HepG2 (cell line): Measurements from ENCODE around the gene IVD. TPM values are rescaled to one million over a fixed set of nuclear protein-coding genes. Genes with fewer than 3 reads are reported as not detected.

Source experiments
- ATAC-seq: fragments of 200-7000 bp; cut with Tn5 transposase; 3 replicates; pipeline ENCODE4 v1.9.1; 2020; ENCODE audit warnings: mild to moderate bottlenecking, moderate library complexity
- BruUV-seq: library from RNA; stranded (reverse); fragments of 400-500 nt; replicated peaks from 2 replicates; lab custom pipeline; 2021; lab: Mats Ljungman, UMichigan
- CTCF ChIA-PET: fragments of 300-600 bp; formaldehyde crosslinking; extraction: SDS; loops from one replicate; lab custom pipeline; 2021; ENCODE audit warnings: low total read pairs, inconsistent platforms, low intra/inter-chr PET ratio; lab: Yijun Ruan, JAX
- POLR2A ChIA-PET: fragments of 350-600 bp; sonication (Branson Sonifier 250); formaldehyde crosslinking; loops from one replicate; lab custom pipeline; 2020; ENCODE audit warnings: antibody characterized with exemption, inconsistent platforms; lab: Yijun Ruan, JAX
- DNase-seq: peaks from one replicate; pipeline ENCODE4 v3.0.0-alpha.2; 2015; ENCODE audit warnings: low spot score
- FAIRE-seq: peaks from 3 replicates; lab custom pipeline; 2011; peaks lifted over from hg19 to GRCh38; lab: Jason Lieb, UNC
- H2AFZ ChIP-seq: one replicate; pipeline ENCODE4 v1.6.1; 2011; ENCODE audit warnings: low read length, inconsistent platforms
- H3K27ac ChIP-seq: fragments of 300-600 bp; 3 replicates; pipeline ENCODE4 v1.8.0; 2011; ENCODE audit warnings: mixed run types, mild to moderate bottlenecking, mixed read lengths, low read length, inconsistent platforms; ENCODE audit not compliant: insufficient read depth; ENCODE audit errors: extremely low read length
- H3K27me3 ChIP-seq, 2 experiments: fragments of 200-600 bp in 1 of 2; 2 replicates in 1 of 2; 3 replicates in 1 of 2; pipeline versions ENCODE4 v1.6.0 to v1.8.0; 2011; ENCODE audit warnings: low read length in 2 of 2, mild to moderate bottlenecking in 2 of 2, moderate library complexity in 2 of 2, inconsistent platforms in 1 of 2; ENCODE audit not compliant: insufficient read depth in 2 of 2, control insufficient read depth in 1 of 2
- H3K36me3 ChIP-seq, 2 experiments: fragments of 200-600 bp in 1 of 2; replicated peaks in 1 of 2; 2 replicates in 1 of 2; 3 replicates in 1 of 2; pipeline versions ENCODE4 v1.5.1 to v1.8.0; 2011; ENCODE audit warnings: low read length in 2 of 2, inconsistent platforms in 1 of 2; ENCODE audit not compliant: insufficient read depth in 2 of 2, control insufficient read depth in 1 of 2
- H3K4me1 ChIP-seq: 2 replicates; pipeline ENCODE4 v1.5.1; 2012; ENCODE audit warnings: low read length, inconsistent platforms; ENCODE audit not compliant: insufficient read depth
- H3K4me2 ChIP-seq: 2 replicates; pipeline ENCODE4 v1.6.0; 2011; ENCODE audit warnings: low read depth, low read length, inconsistent platforms
- H3K4me3 ChIP-seq, 3 experiments: fragments of 200-600 bp in 1 of 3; sonication (generic), shearing (Covaris generic) in 1 of 3; replicated peaks in 1 of 3; 2 replicates each; pipeline ENCODE4 v1.5.1; 2011 to 2016; ENCODE audit warnings: low read length in 3 of 3, inconsistent platforms in 2 of 3, low read depth in 2 of 3, mild to moderate bottlenecking in 2 of 3, control low read depth in 1 of 3, mixed read lengths in 1 of 3; ENCODE audit not compliant: insufficient read depth in 1 of 3
- H3K79me2 ChIP-seq: one replicate; pipeline ENCODE4 v1.6.1; 2011; ENCODE audit warnings: low read length, inconsistent platforms; ENCODE audit not compliant: insufficient read depth
- H3K9ac ChIP-seq: 2 replicates; pipeline ENCODE4 v1.6.0; 2011; ENCODE audit warnings: mild to moderate bottlenecking, low read depth, low read length, inconsistent platforms; ENCODE audit not compliant: insufficient read depth
- H3K9me3 ChIP-seq: 2 replicates; pipeline ENCODE4 v1.5.1; 2012; ENCODE audit warnings: mild to moderate bottlenecking, low read length
- H4K20me1 ChIP-seq: 2 replicates; pipeline ENCODE4 v1.6.0; 2011; ENCODE audit warnings: inconsistent platforms, mild to moderate bottlenecking, low read length, moderate library complexity; ENCODE audit not compliant: insufficient read depth
- SETDB1 ChIP-seq: sonication (generic); formaldehyde crosslinking; IDR thresholded peaks from 2 replicates; pipeline ENCODE4 v1.5.1; 2020; ENCODE audit warnings: missing genetic modification reagents, mild to moderate bottlenecking, borderline replicate concordance
- SIX4 ChIP-seq: sonication (generic); formaldehyde crosslinking; IDR thresholded peaks from 2 replicates; pipeline ENCODE4 v1.4.0; 2020; ENCODE audit warnings: missing genetic modification reagents
- SOX13 ChIP-seq, 3 experiments: fragments of 450-650 bp in 1 of 3; sonication (generic) in 1 of 3; formaldehyde crosslinking in 1 of 3; IDR thresholded peaks in 2 of 3; conservative IDR thresholded peaks in 1 of 3; 2 replicates each; pipeline versions ENCODE4 v1.5.0 to v1.6.1; 2016 to 2020; ENCODE audit warnings: antibody characterized with exemption in 1 of 3, mild to moderate bottlenecking in 1 of 3, missing compliant biosample characterization in 1 of 3, missing genetic modification reagents in 1 of 3, moderate library complexity in 1 of 3
- TMF1 ChIP-seq: sonication (generic); formaldehyde crosslinking; IDR thresholded peaks from 2 replicates; pipeline ENCODE4 v1.8.1; 2022; ENCODE audit warnings: low read depth, missing genetic modification reagents
- ZNF17 ChIP-seq: sonication (generic); formaldehyde crosslinking; IDR thresholded peaks from 2 replicates; pipeline ENCODE4 v1.5.0; 2020; ENCODE audit warnings: mild to moderate bottlenecking, missing genetic modification reagents
- ZNF790 ChIP-seq: sonication (generic); formaldehyde crosslinking; IDR thresholded peaks from 2 replicates; pipeline ENCODE4 v1.8.0; 2022; ENCODE audit warnings: missing genetic modification reagents, mild to moderate bottlenecking, borderline replicate concordance
- WGBS: methylation state at CpG from one replicate; pipeline ENCODE4 v1.1.6; 2017; ENCODE audit warnings: low lambda C conversion rate; 5-methylcytosine and 5-hydroxymethylcytosine counted together
- in situ Hi-C: cut with HindIII; loops from 2 replicates; pipeline ENCODE4 v1.10.0; 2017; ENCODE audit warnings: low pct_unique_long_range_greater_than_20kb; ENCODE audit not compliant: extremely low pct_ligation_motif_present
- intact Hi-C: fragments of 100-400 bp; cut with micrococcal nuclease; formaldehyde crosslinking; loops from one replicate; pipeline ENCODE4 v1.10.0; 2022; ENCODE audit not compliant: unreplicated experiment
- polyA plus RNA-seq, 8 experiments: library from polyadenylated mRNA; depleted of rRNA in 3 of 8; stranded (reverse) in 7 of 8; unstranded in 1 of 8; fragments of >200 nt; fragmentation: Illumina TruSeq in 4 of 8; extraction: Trizol in 4 of 8; gene quantifications; 2 replicates each; pipeline versions ENCODE4 v1.2.1 to v1.2.3, GENCODE V29; 2011 to 2016; ENCODE audit warnings: low read depth in 4 of 8, missing spikeins in 1 of 8, mixed read lengths in 1 of 8; ENCODE audit not compliant: insufficient read depth in 1 of 8
- total RNA-seq, 5 experiments: library from RNA; depleted of rRNA; stranded (reverse); fragments of >200 nt; fragmentation: Illumina TruSeq; extraction: Trizol; gene quantifications; 2 replicates each; pipeline ENCODE4 v1.2.3, GENCODE V29; 2016; ENCODE audit warnings: low read depth in 1 of 5
- TF ChIP-seq, protein P1 (sequence below): sonication (generic); formaldehyde crosslinking; IDR thresholded peaks from 2 replicates; pipeline ENCODE4 v1.4.0; 2020; ENCODE audit warnings: missing genetic modification reagents, borderline replicate concordance

Gene IVD
- total and polyA plus RNA-seq, 2 of the 13 experiments (the other 11 are each of a cell fraction or from before 2014, with no cell fraction given): 48.0 to 53.9 TPM

DNA sequence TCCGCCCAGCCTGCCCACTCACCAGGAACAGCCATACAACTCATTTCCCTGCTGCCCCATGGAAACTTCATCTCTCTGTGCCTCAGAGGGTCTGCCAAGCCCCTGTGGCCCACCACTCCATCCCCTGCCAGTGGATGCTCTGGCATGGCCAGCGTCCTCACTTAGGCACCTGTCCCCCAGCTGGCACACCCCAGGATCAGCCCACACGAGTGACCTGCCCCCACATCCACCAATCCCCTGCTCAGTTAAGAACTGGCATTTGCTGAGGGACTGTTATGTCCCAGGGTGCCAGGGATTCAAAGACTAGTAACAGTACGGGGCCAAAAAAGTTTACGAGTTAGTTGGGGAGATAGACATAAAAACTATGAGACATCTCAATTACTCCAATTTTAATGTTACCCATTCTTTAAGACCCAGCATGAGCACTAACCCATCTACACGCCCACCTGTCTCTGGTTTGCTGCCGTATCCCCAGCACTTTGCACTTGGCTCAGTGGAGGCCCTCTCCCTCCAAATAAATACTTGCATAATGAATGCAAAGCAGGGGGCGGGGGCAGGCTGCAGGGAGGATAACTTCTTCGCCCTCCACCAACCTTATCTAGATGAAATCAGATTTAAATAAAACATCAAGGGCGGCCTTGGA is 23.6 kb downstream of the IVD start:
- in situ Hi-C loops (no loop called here), intact Hi-C loops (no loop called here)
- no peak overlapping the region for H3K27ac ChIP-seq
- ATAC-seq (no peak), FAIRE-seq (no peak), DNase-seq (no peak)
- H3K27me3 ChIP-seq: no peaks in the 10 kb centered on the region; a peak in 2 of 5 replicates
- ChIA-PET CTCF (no interaction called here), POLR2A (no interaction called here)
- no peak overlapping the region for H3K4me3 ChIP-seq
- no peaks in the 10 kb centered on the region for H3K4me1 ChIP-seq
- no peaks in the 10 kb centered on the region for H3K79me2 ChIP-seq
- H2AFZ ChIP-seq: no peak overlapping the region
- no peak for TF ChIP-seq SIX4
- no peak for TF ChIP-seq SOX13 (IDR thresholded peaks at IDR 0.05)
- no peak for TF ChIP-seq SOX13 (CRISPR knock-in tag; conservative IDR thresholded peaks at IDR 0.05 in 1 of 2, IDR thresholded peaks at IDR 0.05 in 1 of 2)
- TF ChIP-seq, protein P1, sequence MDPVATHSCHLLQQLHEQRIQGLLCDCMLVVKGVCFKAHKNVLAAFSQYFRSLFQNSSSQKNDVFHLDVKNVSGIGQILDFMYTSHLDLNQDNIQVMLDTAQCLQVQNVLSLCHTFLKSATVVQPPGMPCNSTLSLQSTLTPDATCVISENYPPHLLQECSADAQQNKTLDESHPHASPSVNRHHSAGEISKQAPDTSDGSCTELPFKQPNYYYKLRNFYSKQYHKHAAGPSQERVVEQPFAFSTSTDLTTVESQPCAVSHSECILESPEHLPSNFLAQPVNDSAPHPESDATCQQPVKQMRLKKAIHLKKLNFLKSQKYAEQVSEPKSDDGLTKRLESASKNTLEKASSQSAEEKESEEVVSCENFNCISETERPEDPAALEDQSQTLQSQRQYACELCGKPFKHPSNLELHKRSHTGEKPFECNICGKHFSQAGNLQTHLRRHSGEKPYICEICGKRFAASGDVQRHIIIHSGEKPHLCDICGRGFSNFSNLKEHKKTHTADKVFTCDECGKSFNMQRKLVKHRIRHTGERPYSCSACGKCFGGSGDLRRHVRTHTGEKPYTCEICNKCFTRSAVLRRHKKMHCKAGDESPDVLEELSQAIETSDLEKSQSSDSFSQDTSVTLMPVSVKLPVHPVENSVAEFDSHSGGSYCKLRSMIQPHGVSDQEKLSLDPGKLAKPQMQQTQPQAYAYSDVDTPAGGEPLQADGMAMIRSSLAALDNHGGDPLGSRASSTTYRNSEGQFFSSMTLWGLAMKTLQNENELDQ (CRISPR knock-in tag): no peak
- no peak for TF ChIP-seq ZNF17 (CRISPR knock-in tag)
- no peak for TF ChIP-seq ZNF790 (CRISPR knock-in tag)
- no peak for TF ChIP-seq TMF1 (CRISPR knock-in tag)
- TF ChIP-seq SETDB1: no peak
- H4K20me1 ChIP-seq: no peaks in the 10 kb centered on the region
- H3K4me2 ChIP-seq: no peak overlapping the region
- no peaks in the 10 kb centered on the region for H3K9me3 ChIP-seq
- WGBS: 66% methylated on average over 9 of the region's 10 CpGs
- no peak overlapping the region for H3K9ac ChIP-seq
- no TSS peak for BruUV-seq
- no peaks in the 10 kb centered on the region for H3K36me3 ChIP-seq
